PC-3 (cell line): Measurements from ENCODE around the gene PCDHGA7. TPM values are rescaled to one million over a fixed set of nuclear protein-coding genes. Genes with fewer than 3 reads are reported as not detected.
"Not testable (repeated sequence)": the region's sequence is repeated elsewhere in the genome, so short reads cannot be mapped to it uniquely, and the experiment has no call there.

Experiments used
- ATAC-seq: fragments of 200-7000 bp; cut with Tn5 transposase; 2 replicates; pipeline ENCODE4 v1.9.1; 2020; ENCODE audit warnings: mild to moderate bottlenecking, moderate library complexity
- BruUV-seq: library from RNA; stranded (reverse); fragments of 400-500 nt; replicated peaks from 2 replicates; lab custom pipeline; 2021; lab: Mats Ljungman, UMichigan
- CTCF ChIA-PET: fragments of 300-600 bp; sonication (Branson Sonifier 250); formaldehyde crosslinking; loops from one replicate; lab custom pipeline; 2022; ENCODE audit warnings: antibody characterized with exemption; lab: Charles Lee
- POLR2A ChIA-PET: fragments of 300-600 bp; sonication (Branson Sonifier 250); formaldehyde crosslinking; loops from one replicate; lab custom pipeline; 2022; ENCODE audit warnings: antibody characterized with exemption; ENCODE audit not compliant: unreplicated experiment; lab: Charles Lee
- DNase-seq: peaks from one replicate; pipeline ENCODE4 v3.0.0-alpha.2; 2015
- H2AFZ ChIP-seq: fragments of 300-600 bp; sonication (generic); 2 replicates; pipeline ENCODE4 v1.6.0; 2016; ENCODE audit warnings: antibody characterized with exemption, low read length
- H3F3A ChIP-seq: fragments of 300-600 bp; sonication (generic); one replicate; pipeline ENCODE4 v1.6.0; 2017; ENCODE audit warnings: antibody characterized with exemption, low read length, control low read depth, mild to moderate bottlenecking; ENCODE audit not compliant: unreplicated experiment
- H3K27ac ChIP-seq: fragments of 300-600 bp; sonication (generic); 2 replicates; pipeline ENCODE4 v1.5.1; 2016; ENCODE audit warnings: mild to moderate bottlenecking, low read length
- H3K27me3 ChIP-seq: fragments of 300-600 bp; sonication (generic); 2 replicates; pipeline ENCODE4 v1.6.1; 2016; ENCODE audit warnings: low read length, mixed read lengths
- H3K36me3 ChIP-seq: fragments of 300-600 bp; sonication (generic); 2 replicates; pipeline ENCODE4 v1.6.1; 2016; ENCODE audit warnings: low read depth, mixed run types, low read length, mixed read lengths
- H3K4me1 ChIP-seq: fragments of 300-600 bp; sonication (generic); 2 replicates; pipeline ENCODE4 v1.5.1; 2016; ENCODE audit warnings: low read length; ENCODE audit not compliant: insufficient read depth
- H3K4me2 ChIP-seq: fragments of 300-600 bp; sonication (generic); 2 replicates; pipeline ENCODE4 v1.6.0; 2016; ENCODE audit warnings: low read length
- H3K4me3 ChIP-seq: fragments of 300-600 bp; sonication (generic); 2 replicates; pipeline ENCODE4 v1.5.1; 2016; ENCODE audit warnings: mild to moderate bottlenecking, low read length, mixed read lengths
- H3K79me2 ChIP-seq: fragments of 300-600 bp; sonication (generic); 2 replicates; pipeline ENCODE4 v1.6.1; 2017; ENCODE audit warnings: low read length, mixed read lengths
- H3K9ac ChIP-seq: fragments of 300-600 bp; sonication (generic); 2 replicates; pipeline ENCODE4 v1.6.0; 2016; ENCODE audit warnings: mild to moderate bottlenecking, low read length
- H3K9me2 ChIP-seq: fragments of 300-600 bp; sonication (generic); replicated peaks from 2 replicates; pipeline ENCODE4 v1.6.1; 2016; ENCODE audit warnings: mixed run types, low read length, mixed read lengths
- H3K9me3 ChIP-seq: fragments of 300-600 bp; sonication (generic); 2 replicates; pipeline ENCODE4 v1.6.1; 2016; ENCODE audit warnings: low read length, mixed read lengths
- H4K20me1 ChIP-seq: fragments of 300-600 bp; sonication (generic); 2 replicates; pipeline ENCODE4 v1.6.1; 2016; ENCODE audit warnings: low read length, mixed read lengths
- CTCF ChIP-seq: fragments of 300-600 bp; sonication (generic); conservative IDR thresholded peaks from 2 replicates; pipeline ENCODE4 v1.5.1; 2017; ENCODE audit warnings: antibody characterized with exemption, low read depth, mild to moderate bottlenecking, low read length
- EZH2 ChIP-seq: fragments of 300-600 bp; sonication (generic); IDR thresholded peaks from one replicate; pipeline ENCODE4 v1.6.1; 2017; ENCODE audit warnings: antibody characterized with exemption, mild to moderate bottlenecking, low read length; ENCODE audit not compliant: unreplicated experiment
- EZH2phosphoT487 ChIP-seq: fragments of 300-600 bp; sonication (generic); IDR thresholded peaks from 2 replicates; pipeline ENCODE4 v1.6.1; 2018; ENCODE audit warnings: mild to moderate bottlenecking, antibody characterized with exemption, low read length, borderline replicate concordance
- intact Hi-C: fragments of 100-400 bp; cut with micrococcal nuclease; formaldehyde crosslinking; loops from 2 replicates; pipeline ENCODE4 v1.9.0; 2023
- total RNA-seq: library from RNA; depleted of rRNA; stranded (reverse); fragments of >200 nt; gene quantifications from 2 replicates; pipeline ENCODE4 v1.2.3, GENCODE V29; 2014

Gene PCDHGA7
- total RNA-seq, 1 experiment from 2014 or later = 0.51 TPM

GRCh38 chr5:141374627-141375026 is 7.9 kb upstream of the PCDHGA7 start:
- POLR2A ChIA-PET = no interaction called here

GRCh38 chr5:141375444-141376155 is 6.9 kb upstream of the PCDHGA7 start:
- H3F3A ChIP-seq, H3K27me3 ChIP-seq, H2AFZ ChIP-seq, H3K9ac ChIP-seq, H3K79me2 ChIP-seq, CTCF ChIA-PET, H3K36me3 ChIP-seq, H3K9me2 ChIP-seq, H4K20me1 ChIP-seq, BruUV-seq, H3K4me1 ChIP-seq, H3K4me3 ChIP-seq, H3K4me2 ChIP-seq, H3K27ac ChIP-seq, DNase-seq, POLR2A ChIA-PET, ATAC-seq, H3K9me3 ChIP-seq, intact Hi-C loops: not testable (repeated sequence)

More at GRCh38 chr5:141374627-141375026, 7.9 kb upstream of the PCDHGA7 start:
- Histone ChIP-seq H3K9ac (no peak overlapping the region), H3K79me2 (no peaks in the 10 kb centered on the region), H3F3A (no peaks in the 10 kb centered on the region), H3K36me3 (no peaks in the 10 kb centered on the region), H3K9me3 (0 out of 2 replicates have a peak, but pooled peaks cover 3% of the 10 kb centered on the region), H2AFZ (no peak overlapping the region), H3K27me3 (no peaks in the 10 kb centered on the region), H3K4me2 (no peak overlapping the region), H3K4me3 (no peak overlapping the region), H3K27ac (no peak overlapping the region), H3K4me1 (no peaks in the 10 kb centered on the region), H3K9me2 (no peaks in the 10 kb centered on the region), H4K20me1 (no peaks in the 10 kb centered on the region)
- TF ChIP-seq EZH2 (no peak), EZH2phosphoT487 (no peak), CTCF (no peak)
- DNase-seq = no peak
- no peak for ATAC-seq
- no TSS peak for BruUV-seq
- intact Hi-C loops = no loop called here
- CTCF ChIA-PET = no interaction called here

- no peak overlapping the region for H2AFZ ChIP-seq
- CTCF ChIA-PET = no interaction called here
Observed at GRCh38 chr5:141383345-141383744, 803 bp downstream of the PCDHGA7 start.

More at GRCh38 chr5:141383345-141383744, 803 bp downstream of the PCDHGA7 start:
- TF ChIP-seq EZH2 = no peak
- TF ChIP-seq EZH2phosphoT487 = no peak
- TF ChIP-seq CTCF = no peak
- 0 out of 2 replicates have a peak, but pooled peaks cover 4% of the 10 kb centered on the region for H3K9me3 ChIP-seq
- H3K9me2 ChIP-seq = no peaks in the 10 kb centered on the region
- no peak overlapping the region for H3K4me2 ChIP-seq
- ATAC-seq (no peak), DNase-seq (no peak)
- POLR2A ChIA-PET = no interaction called here
- no peak overlapping the region for H3K4me3 ChIP-seq
- H3K4me1 ChIP-seq = no peaks in the 10 kb centered on the region
- no peak overlapping the region for H3K9ac ChIP-seq
- intact Hi-C loops = no loop called here
- no peaks in the 10 kb centered on the region for H3K27me3 ChIP-seq
- H3F3A ChIP-seq = no peaks in the 10 kb centered on the region
- H3K36me3 ChIP-seq = no peaks in the 10 kb centered on the region
- no peaks in the 10 kb centered on the region for H3K79me2 ChIP-seq
- BruUV-seq = no TSS peak
- H4K20me1 ChIP-seq = no peaks in the 10 kb centered on the region
- no peak overlapping the region for H3K27ac ChIP-seq
